Upper lobe of left lung (tissue), 6 donors: ENCODE results near the gene CARTPT. TPM values are rescaled to one million over a fixed set of nuclear protein-coding genes. Genes with fewer than 3 reads are reported as not detected.

Experiments
- ATAC-seq, 2 donors: fragments of 200-7000 bp; cut with Tn5 transposase; one replicate each; pipeline ENCODE4 v1.9.1; 2022; ENCODE audit warnings: mild to moderate bottlenecking in 2 of 2, moderate library complexity in 2 of 2; ENCODE audit not compliant: low FRiP score in 2 of 2
- DNase-seq, 2 donors: peaks; one replicate each; pipeline ENCODE4 v3.0.0-alpha.2; 2019 to 2020
- H3K27ac ChIP-seq, 4 donors: fragments of 200-600 bp; sonication (generic); one replicate each; pipeline ENCODE4 v1.5.1; 2016 to 2019
- H3K27me3 ChIP-seq, 4 donors: fragments of 200-600 bp; sonication (generic); one replicate each; pipeline ENCODE4 v1.5.1; 2017 to 2019
- H3K36me3 ChIP-seq, 4 donors: fragments of 200-600 bp; sonication (generic); one replicate each; pipeline ENCODE4 v1.5.1; 2016 to 2019
- H3K4me1 ChIP-seq, 4 donors: fragments of 200-600 bp; sonication (generic); one replicate each; pipeline ENCODE4 v1.5.1; 2018 to 2019
- H3K4me3 ChIP-seq, 4 donors: fragments of 200-600 bp; sonication (generic); one replicate each; pipeline ENCODE4 v1.5.1; 2017 to 2019; ENCODE audit warnings: mild to moderate bottlenecking in 2 of 4, moderate library complexity in 1 of 4
- H3K9me3 ChIP-seq, 4 donors: fragments of 200-600 bp; sonication (generic); one replicate each; pipeline ENCODE4 v1.5.1; 2018 to 2019
- EP300 ChIP-seq, 4 donors: sonication (generic); formaldehyde crosslinking; IDR thresholded peaks; one replicate each; pipeline ENCODE4 v1.5.1; 2017; ENCODE audit warnings: antibody characterized with exemption in 4 of 4, control low read depth in 2 of 4
- POLR2A ChIP-seq, 4 donors: fragments of 450-650 bp; IDR thresholded peaks; one replicate each; pipeline ENCODE4 v1.5.1; 2016 to 2017; ENCODE audit warnings: antibody characterized with exemption in 4 of 4, mild to moderate bottlenecking in 2 of 4
- POLR2AphosphoS5 ChIP-seq, 2 donors: sonication (generic); formaldehyde crosslinking; IDR thresholded peaks; one replicate each; pipeline ENCODE4 v1.5.1; 2017; ENCODE audit warnings: antibody characterized with exemption in 2 of 2
- WGBS, 2 donors: methylation state at CpG; one replicate each; pipeline ENCODE4 v1.1.5; 2017 to 2018; 5-methylcytosine and 5-hydroxymethylcytosine counted together
- total RNA-seq, 6 donors: library from RNA; depleted of rRNA in 4 of 6; stranded (reverse); fragments of >200 nt in 4 of 6; gene quantifications; one replicate each; pipeline versions ENCODE4 v1.1.0 to v1.2.1, GENCODE V29; 2016 to 2021
- TF ChIP-seq, protein P1 (sequence below), 6 experiments: fragments of 450-650 bp in 4 of 6; fragments of 200-600 bp in 2 of 6; sonication (generic) in 2 of 6; IDR thresholded peaks; one replicate each; pipeline ENCODE4 v1.5.1; 2016 to 2019; ENCODE audit warnings: antibody characterized with exemption in 6 of 6
- donor health status: DM: no; HTN: no; CAD: no; lungs with moderate emphysema.
- donor health status: DM: no; HTN: yes; CAD: no; lungs with severe emphysema.

The CARTPT gene
- total RNA-seq, 6 donors from 2014 or later: 0.69 TPM; not detected in 5

DNA sequence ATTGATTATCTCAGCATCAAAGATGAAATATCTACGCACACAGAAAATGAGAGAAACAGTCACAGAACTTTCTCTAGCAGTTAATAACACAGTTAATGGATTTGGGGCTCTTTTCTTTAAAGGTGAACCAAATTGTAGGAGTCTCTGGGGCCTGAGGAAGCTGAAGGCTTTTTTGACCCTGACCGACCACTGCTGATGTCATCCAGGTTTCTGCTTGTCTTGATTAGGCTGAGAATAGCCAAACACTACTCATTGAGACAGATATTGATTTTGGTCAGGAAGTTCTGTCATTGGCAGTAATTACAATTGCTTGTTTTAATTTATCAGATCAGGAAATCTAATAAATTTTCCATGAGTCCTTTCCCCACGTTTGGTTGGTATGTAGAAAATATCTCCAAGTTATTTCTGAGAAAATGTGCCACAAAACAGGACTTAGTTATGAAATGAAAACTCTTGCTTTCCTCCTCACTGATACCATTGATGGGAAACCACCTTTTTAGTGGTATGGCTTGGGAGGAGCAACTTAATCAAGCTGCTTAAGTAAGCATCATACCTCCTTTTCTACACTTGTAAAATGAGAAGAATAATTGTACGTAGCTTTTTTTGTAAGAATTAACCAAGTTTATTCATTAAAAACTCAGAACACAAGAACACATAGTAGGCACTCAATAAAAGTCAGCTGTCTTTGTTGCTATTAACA is 19.7 kb downstream of the CARTPT start:
- ATAC-seq (no peak), DNase-seq (no peak)
- no peaks in the 10 kb centered on the region for H3K27me3 ChIP-seq
- H3K9me3 ChIP-seq: no peaks in the 10 kb centered on the region
- no peak for TF ChIP-seq POLR2AphosphoS5 (IDR thresholded peaks at IDR 0.05)
- TF ChIP-seq, protein P1, sequence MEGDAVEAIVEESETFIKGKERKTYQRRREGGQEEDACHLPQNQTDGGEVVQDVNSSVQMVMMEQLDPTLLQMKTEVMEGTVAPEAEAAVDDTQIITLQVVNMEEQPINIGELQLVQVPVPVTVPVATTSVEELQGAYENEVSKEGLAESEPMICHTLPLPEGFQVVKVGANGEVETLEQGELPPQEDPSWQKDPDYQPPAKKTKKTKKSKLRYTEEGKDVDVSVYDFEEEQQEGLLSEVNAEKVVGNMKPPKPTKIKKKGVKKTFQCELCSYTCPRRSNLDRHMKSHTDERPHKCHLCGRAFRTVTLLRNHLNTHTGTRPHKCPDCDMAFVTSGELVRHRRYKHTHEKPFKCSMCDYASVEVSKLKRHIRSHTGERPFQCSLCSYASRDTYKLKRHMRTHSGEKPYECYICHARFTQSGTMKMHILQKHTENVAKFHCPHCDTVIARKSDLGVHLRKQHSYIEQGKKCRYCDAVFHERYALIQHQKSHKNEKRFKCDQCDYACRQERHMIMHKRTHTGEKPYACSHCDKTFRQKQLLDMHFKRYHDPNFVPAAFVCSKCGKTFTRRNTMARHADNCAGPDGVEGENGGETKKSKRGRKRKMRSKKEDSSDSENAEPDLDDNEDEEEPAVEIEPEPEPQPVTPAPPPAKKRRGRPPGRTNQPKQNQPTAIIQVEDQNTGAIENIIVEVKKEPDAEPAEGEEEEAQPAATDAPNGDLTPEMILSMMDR (IDR thresholded peaks at IDR 0.05): no peak
- TF ChIP-seq POLR2A (IDR thresholded peaks at IDR 0.05): no peak
- no peak for TF ChIP-seq EP300 (IDR thresholded peaks at IDR 0.05)
- no peak overlapping the region for H3K4me3 ChIP-seq
- no peaks in the 10 kb centered on the region for H3K4me1 ChIP-seq
- 72 to 79% methylated on average over 4 of the region's 4 CpGs for WGBS, 2 donors
- H3K36me3 ChIP-seq: no peaks in the 10 kb centered on the region
- H3K27ac ChIP-seq: no peak overlapping the region

DNA sequence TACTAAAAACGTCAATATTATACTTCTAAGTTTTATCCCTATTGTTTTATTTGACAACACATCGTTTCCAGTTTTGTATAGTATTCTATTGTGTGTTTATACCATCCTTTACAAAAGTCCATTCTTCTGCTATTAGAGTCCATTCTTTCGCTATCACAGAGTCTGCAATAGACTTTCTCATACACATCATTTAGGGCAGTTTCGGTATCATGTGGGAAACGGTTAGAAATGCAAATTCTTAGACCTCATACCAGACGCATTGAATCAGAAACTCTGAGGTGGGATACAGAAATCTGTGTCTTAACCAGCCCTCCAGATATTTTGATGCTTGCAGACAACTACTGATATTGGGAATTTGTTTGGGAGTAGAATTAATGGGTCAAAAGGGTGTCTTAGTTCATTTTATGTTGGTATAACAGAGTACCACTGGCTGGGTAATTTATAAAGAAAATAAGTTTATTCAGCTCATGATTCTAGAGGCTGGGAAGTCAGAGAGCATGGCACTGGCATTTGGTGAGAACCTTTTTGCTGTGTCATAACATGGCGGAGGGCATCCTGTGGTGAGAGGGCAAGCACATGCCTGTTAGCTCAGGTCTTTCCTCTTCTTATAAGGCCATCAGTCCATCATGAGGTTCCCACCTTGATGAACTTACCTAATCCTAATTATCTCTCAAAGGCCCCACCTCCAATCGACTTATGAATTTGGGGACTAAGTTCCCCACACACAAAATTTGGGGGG is 21.1 kb downstream of the CARTPT start:
- Histone ChIP-seq H3K27me3 (no peaks in the 10 kb centered on the region), H3K4me3 (no peak overlapping the region), H3K36me3 (no peaks in the 10 kb centered on the region), H3K4me1 (no peaks in the 10 kb centered on the region), H3K27ac (no peak overlapping the region), H3K9me3 (no peaks in the 10 kb centered on the region)
- DNase-seq (no peak), ATAC-seq (no peak)
- TF ChIP-seq EP300 (IDR thresholded peaks at IDR 0.05) (no peak), POLR2A (IDR thresholded peaks at IDR 0.05) (no peak), POLR2AphosphoS5 (IDR thresholded peaks at IDR 0.05) (no peak)
- TF ChIP-seq, protein P1 (IDR thresholded peaks at IDR 0.05): no peak
- 84 to 90% methylated on average over 8 of the region's 8 CpGs for WGBS, 2 donors

DNA sequence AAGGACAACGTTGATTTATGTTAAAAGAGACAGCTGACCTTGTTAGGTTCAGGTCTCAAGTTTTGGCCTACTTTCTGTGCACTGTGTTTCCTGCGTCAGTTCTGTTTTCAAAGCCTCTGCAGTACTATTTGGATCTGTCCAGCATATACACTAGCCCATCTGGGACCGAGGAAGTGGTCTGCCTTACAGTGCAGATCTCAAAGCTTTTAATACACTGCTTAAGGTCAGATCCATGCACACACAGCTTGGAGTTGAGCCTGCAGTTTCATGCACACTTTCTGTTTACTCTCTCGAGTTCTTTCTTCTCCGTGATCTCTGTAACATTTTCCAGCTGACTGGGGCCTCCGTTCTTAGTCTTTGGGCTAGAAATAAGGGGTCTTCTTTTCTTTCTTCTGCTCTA is 24.1 kb downstream of the CARTPT start:
- Histone ChIP-seq H3K27ac (no peak overlapping the region), H3K36me3 (no peaks in the 10 kb centered on the region), H3K4me1 (no peaks in the 10 kb centered on the region), H3K4me3 (no peak overlapping the region), H3K9me3 (no peaks in the 10 kb centered on the region), H3K27me3 (no peaks in the 10 kb centered on the region)
- ATAC-seq (no peak), DNase-seq (no peak)
- no peak for TF ChIP-seq EP300 (IDR thresholded peaks at IDR 0.05)
- no peak for TF ChIP-seq POLR2AphosphoS5 (IDR thresholded peaks at IDR 0.05)
- TF ChIP-seq POLR2A (IDR thresholded peaks at IDR 0.05): no peak
- WGBS, 2 donors: 48 to 67% methylated on average over 6 of the region's 6 CpGs

DNA sequence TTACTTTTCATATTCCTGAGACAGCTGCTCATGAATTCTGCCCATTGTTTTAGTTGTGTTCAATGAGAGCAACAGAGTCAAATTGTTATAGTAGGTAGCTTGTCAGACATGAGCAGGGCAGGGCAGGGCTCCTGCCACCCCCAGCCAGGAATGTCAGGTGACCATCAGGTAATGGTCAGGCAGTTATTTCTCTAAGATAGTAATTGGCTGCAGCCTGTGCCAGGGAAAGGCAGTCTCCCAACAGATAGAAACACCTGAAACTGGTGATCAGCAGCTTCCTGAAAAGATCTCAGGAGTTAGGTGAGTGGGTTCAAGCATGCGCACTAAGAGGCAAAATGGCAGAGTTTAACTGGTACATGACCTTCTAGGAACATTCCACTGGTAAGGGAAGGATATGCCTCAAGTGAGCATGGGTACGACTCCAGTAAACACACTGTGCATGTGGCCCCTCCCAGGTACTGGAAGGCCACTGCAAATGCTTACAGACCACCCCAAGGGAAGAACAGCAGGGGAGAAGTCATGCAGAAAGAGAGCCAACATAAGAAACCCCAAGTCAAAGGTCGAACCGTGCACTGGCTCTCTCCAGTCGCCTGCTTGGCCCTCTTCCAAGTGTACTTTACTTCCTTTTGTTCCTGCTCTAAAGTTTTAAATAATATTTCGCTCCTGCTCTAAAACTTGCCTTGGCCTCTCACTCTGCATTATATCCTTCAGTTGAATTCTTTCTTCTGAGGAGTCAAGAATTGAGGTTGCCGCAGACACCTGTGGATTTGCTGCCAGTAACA is 25.1 kb downstream of the CARTPT start:
- Histone ChIP-seq H3K4me3 (no peak overlapping the region), H3K27me3 (no peaks in the 10 kb centered on the region), H3K36me3 (no peaks in the 10 kb centered on the region), H3K4me1 (no peaks in the 10 kb centered on the region), H3K9me3 (no peaks in the 10 kb centered on the region), H3K27ac (no peak overlapping the region)
- 45 to 51% methylated on average over 7 of the region's 7 CpGs for WGBS, 2 donors
- DNase-seq (no peak), ATAC-seq (no peak)
- TF ChIP-seq, protein P1 (IDR thresholded peaks at IDR 0.05): no peak
- TF ChIP-seq POLR2AphosphoS5 (IDR thresholded peaks at IDR 0.05): no peak
- TF ChIP-seq POLR2A (IDR thresholded peaks at IDR 0.05): no peak
- no peak for TF ChIP-seq EP300 (IDR thresholded peaks at IDR 0.05)

DNA sequence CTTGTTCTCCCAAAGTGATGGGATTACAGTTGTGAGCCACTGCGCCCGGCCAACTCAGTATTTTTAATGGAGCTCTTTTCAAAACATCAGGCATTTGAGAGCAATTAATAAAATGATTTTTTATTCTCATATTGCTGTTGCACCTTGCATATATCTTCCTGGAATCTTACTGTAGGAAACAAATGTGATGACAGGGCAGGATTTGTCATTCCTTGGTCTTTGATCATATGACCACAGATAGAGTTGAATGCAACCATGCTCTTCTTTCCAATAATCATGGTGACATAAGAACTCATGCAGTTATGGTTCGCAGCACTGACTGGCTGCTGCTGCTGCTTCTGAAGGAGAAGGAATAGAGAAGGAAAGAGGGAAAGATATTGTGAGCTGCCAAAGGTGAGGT is 28.1 kb downstream of the CARTPT start:
- no peak for DNase-seq
- Histone ChIP-seq H3K4me3 (no peak overlapping the region), H3K36me3 (no peaks in the 10 kb centered on the region), H3K27ac (no peak overlapping the region), H3K27me3 (no peaks in the 10 kb centered on the region), H3K4me1 (no peaks in the 10 kb centered on the region), H3K9me3 (no peaks in the 10 kb centered on the region)
- no peak for ATAC-seq
- TF ChIP-seq POLR2A (IDR thresholded peaks at IDR 0.05): no peak
- TF ChIP-seq, protein P1 (IDR thresholded peaks at IDR 0.05): no peak
- WGBS, 2 donors: 99 to 100% methylated on average over 3 of the region's 3 CpGs
